ENCODE results near the gene SMOC1.

SMOC1 gene

DNA sequence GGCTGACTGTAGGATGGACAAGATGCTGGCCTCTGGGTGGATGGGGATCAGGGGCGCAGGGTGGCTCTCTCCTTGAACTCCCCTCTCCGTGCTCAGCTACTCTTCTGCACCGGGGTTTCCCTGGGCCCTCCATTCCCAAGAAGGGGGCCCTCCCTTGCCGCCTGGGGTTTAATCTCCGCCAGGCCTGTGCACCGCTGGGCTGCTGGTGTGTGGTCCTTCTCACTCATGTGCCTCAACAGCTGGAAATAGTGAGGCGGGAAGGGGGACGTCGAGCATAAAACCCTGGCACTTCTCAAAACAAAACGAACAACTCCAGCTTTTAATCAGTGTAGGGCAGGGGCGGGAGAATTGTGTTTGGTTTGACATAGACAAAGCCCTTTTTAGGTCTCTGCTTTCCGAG, 19.0 kb upstream of the SMOC1 start:
- Histone ChIP-seq H3K27me3 (ENCODE audit: insufficient read depth, low read length, poor library complexity) (peaks cover 6% of the 10 kb centered on the region), H3K9me3 (ENCODE audit: insufficient read depth, low read length, severe bottlenecking) (peaks cover 5% of the 10 kb centered on the region), H3K9ac (ENCODE audit: low read depth, low read length) (no peak overlapping the region), H3K27ac (ENCODE audit: low read length) (no peak overlapping the region), H3K79me2 (ENCODE audit: insufficient read depth, low read length) (no peaks in the 10 kb centered on the region), H3K36me3 (ENCODE audit: insufficient read depth, low read length) (no peaks in the 10 kb centered on the region), H3K4me3 (ENCODE audit: low read depth in 1 of 2, low read length in 2 of 2) (no peak overlapping the region), H2AFZ (ENCODE audit: low read depth, low read length) (no peak overlapping the region), H3K4me1 (ENCODE audit: insufficient read depth, low read length) (no peaks in the 10 kb centered on the region), H4K20me1 (ENCODE audit: insufficient read depth, low read length) (no peaks in the 10 kb centered on the region), H3K4me2 (ENCODE audit: insufficient read depth, low read length) (no peak overlapping the region)
- ATAC-seq (ENCODE audit: insufficient read depth, low read depth) (no peak), DNase-seq (no peak)
- no peak for TF ChIP-seq EZH2 (IDR thresholded peaks at IDR 0.05; ENCODE audit: borderline replicate concordance, low read depth, low read length, severe bottlenecking)
- TF ChIP-seq, protein P1, sequence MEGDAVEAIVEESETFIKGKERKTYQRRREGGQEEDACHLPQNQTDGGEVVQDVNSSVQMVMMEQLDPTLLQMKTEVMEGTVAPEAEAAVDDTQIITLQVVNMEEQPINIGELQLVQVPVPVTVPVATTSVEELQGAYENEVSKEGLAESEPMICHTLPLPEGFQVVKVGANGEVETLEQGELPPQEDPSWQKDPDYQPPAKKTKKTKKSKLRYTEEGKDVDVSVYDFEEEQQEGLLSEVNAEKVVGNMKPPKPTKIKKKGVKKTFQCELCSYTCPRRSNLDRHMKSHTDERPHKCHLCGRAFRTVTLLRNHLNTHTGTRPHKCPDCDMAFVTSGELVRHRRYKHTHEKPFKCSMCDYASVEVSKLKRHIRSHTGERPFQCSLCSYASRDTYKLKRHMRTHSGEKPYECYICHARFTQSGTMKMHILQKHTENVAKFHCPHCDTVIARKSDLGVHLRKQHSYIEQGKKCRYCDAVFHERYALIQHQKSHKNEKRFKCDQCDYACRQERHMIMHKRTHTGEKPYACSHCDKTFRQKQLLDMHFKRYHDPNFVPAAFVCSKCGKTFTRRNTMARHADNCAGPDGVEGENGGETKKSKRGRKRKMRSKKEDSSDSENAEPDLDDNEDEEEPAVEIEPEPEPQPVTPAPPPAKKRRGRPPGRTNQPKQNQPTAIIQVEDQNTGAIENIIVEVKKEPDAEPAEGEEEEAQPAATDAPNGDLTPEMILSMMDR (IDR thresholded peaks at IDR 0.05; ENCODE audit: borderline replicate concordance, extremely low read depth, low read length, poor library complexity, severe bottlenecking): no peak

DNA sequence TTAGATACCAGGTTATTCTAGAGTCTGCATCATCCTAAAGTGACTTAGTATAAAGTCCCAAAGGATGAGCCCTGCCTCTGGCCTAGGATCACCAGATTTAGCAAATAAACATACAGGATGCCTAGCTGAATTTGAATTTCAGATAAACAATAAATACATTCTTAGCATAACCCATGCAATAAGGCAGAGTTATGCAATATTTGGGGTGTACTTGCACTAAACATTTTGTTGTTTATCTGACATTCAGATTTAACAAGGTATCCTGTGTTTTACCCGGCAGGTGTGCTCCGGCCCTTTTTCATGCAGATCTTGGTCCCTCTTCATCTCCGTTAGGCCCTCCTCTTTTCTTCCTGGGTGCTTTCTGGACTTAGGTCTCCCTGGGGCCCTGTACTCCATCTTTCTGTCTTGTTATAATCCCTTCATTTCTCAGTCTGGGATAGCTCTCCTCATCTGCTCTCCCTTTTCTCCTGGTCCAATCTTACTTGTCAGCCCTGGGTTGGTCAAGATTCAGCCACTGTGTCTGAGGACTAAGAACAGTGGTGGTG, 18.1 kb upstream of the SMOC1 start:
- H2AFZ ChIP-seq (ENCODE audit: low read depth, low read length): no peak overlapping the region
- H3K27me3 ChIP-seq (ENCODE audit: insufficient read depth, low read length, poor library complexity): peaks cover 6% of the 10 kb centered on the region
- H3K4me2 ChIP-seq (ENCODE audit: insufficient read depth, low read length): no peak overlapping the region

DNA sequence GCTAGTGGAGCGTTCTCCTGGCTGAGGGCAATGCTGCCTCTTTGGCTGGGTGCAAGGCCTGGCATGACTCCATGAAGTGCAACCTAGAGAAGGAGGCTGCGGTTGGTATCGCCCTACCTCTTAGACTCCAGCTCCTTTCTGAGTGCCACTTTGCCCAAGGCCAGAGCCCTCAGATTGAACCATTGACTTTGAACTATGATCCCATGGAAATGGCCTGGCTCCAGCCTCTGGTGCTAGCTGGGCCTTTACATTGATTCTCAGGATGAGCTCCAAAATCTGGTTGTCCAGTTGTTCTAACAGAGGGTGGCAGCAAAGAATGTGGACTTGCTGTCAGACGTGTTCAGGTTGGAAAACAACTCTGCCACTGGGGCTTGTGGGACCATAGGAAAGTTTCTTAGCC, 16.1 kb upstream of the SMOC1 start:
- Histone ChIP-seq H3K9ac (ENCODE audit: low read depth, low read length) (no peak overlapping the region), H3K4me2 (ENCODE audit: insufficient read depth, low read length) (no peak overlapping the region), H4K20me1 (ENCODE audit: insufficient read depth, low read length) (no peaks in the 10 kb centered on the region), H3K4me3 (ENCODE audit: low read depth in 1 of 2, low read length in 2 of 2) (no peak overlapping the region), H3K4me1 (ENCODE audit: insufficient read depth, low read length) (no peaks in the 10 kb centered on the region), H3K27ac (ENCODE audit: low read length) (no peak overlapping the region), H3K79me2 (ENCODE audit: insufficient read depth, low read length) (no peaks in the 10 kb centered on the region), H3K9me3 (ENCODE audit: insufficient read depth, low read length, severe bottlenecking) (peaks cover 5% of the 10 kb centered on the region), H3K36me3 (ENCODE audit: insufficient read depth, low read length) (no peaks in the 10 kb centered on the region), H3K27me3 (ENCODE audit: insufficient read depth, low read length, poor library complexity) (no peaks in the 10 kb centered on the region), H2AFZ (ENCODE audit: low read depth, low read length) (no peak overlapping the region)
- ATAC-seq (ENCODE audit: insufficient read depth, low read depth) (no peak), DNase-seq (no peak)
- TF ChIP-seq, protein P1 (IDR thresholded peaks at IDR 0.05; ENCODE audit: borderline replicate concordance, extremely low read depth, low read length, poor library complexity, severe bottlenecking): no peak
- TF ChIP-seq EZH2 (IDR thresholded peaks at IDR 0.05; ENCODE audit: borderline replicate concordance, low read depth, low read length, severe bottlenecking): no peak

More for the DNA sequence above, 18.1 kb upstream of the SMOC1 start:
- no peaks in the 10 kb centered on the region for H3K79me2 ChIP-seq (ENCODE audit: insufficient read depth, low read length)
- no peak for ATAC-seq (ENCODE audit: insufficient read depth, low read depth)
- no peak for DNase-seq
- no peak overlapping the region for H3K9ac ChIP-seq (ENCODE audit: low read depth, low read length)
- H3K27ac ChIP-seq (ENCODE audit: low read length): no peak overlapping the region
- H3K4me3 ChIP-seq (ENCODE audit: low read depth in 1 of 2, low read length in 2 of 2): no peak overlapping the region
- H3K9me3 ChIP-seq (ENCODE audit: insufficient read depth, low read length, severe bottlenecking): peaks cover 5% of the 10 kb centered on the region
- no peak for TF ChIP-seq EZH2 (IDR thresholded peaks at IDR 0.05; ENCODE audit: borderline replicate concordance, low read depth, low read length, severe bottlenecking)
- TF ChIP-seq, protein P1 (IDR thresholded peaks at IDR 0.05; ENCODE audit: borderline replicate concordance, extremely low read depth, low read length, poor library complexity, severe bottlenecking): no peak
- no peaks in the 10 kb centered on the region for H3K36me3 ChIP-seq (ENCODE audit: insufficient read depth, low read length)
- no peaks in the 10 kb centered on the region for H4K20me1 ChIP-seq (ENCODE audit: insufficient read depth, low read length)
- H3K4me1 ChIP-seq (ENCODE audit: insufficient read depth, low read length): no peaks in the 10 kb centered on the region
